Suprapubic skin (tissue), 4 donors: ENCODE results near the gene MYH6.
A peak's percentile ranks its signal among the peaks of the same experiment; 100 is the strongest.

Experiments used
- CTCF ChIP-seq, 2 donors: fragments of 200-600 bp in 1 of 2; fragments of 450-650 bp in 1 of 2; sonication (generic) in 1 of 2; IDR thresholded peaks; one replicate each; pipeline ENCODE4 v1.5.1; 2016 to 2019; ENCODE audit warnings: antibody characterized with exemption in 2 of 2, mild to moderate bottlenecking in 1 of 2, moderate library complexity in 1 of 2
- EP300 ChIP-seq: sonication (generic); formaldehyde crosslinking; IDR thresholded peaks from one replicate; pipeline ENCODE4 v1.6.1; 2017; ENCODE audit warnings: antibody characterized with exemption
- POLR2A ChIP-seq, 2 donors: fragments of 450-650 bp; IDR thresholded peaks; one replicate each; pipeline ENCODE4 v1.6.1; 2017; ENCODE audit warnings: antibody characterized with exemption in 2 of 2, mild to moderate bottlenecking in 2 of 2, moderate library complexity in 2 of 2
- POLR2AphosphoS5 ChIP-seq, 3 donors: sonication (generic); formaldehyde crosslinking; IDR thresholded peaks; one replicate each; pipeline ENCODE4 v1.6.1; 2017; ENCODE audit warnings: antibody characterized with exemption in 3 of 3

GRCh38 chr14:23362200-23362599, 45.9 kb downstream of the MYH6 start:
- TF ChIP-seq CTCF (IDR thresholded peaks at IDR 0.05) (peak in 1 of 2 donors; percentile 18), POLR2A (IDR thresholded peaks at IDR 0.05) (no peak), EP300 (no peak), POLR2AphosphoS5 (IDR thresholded peaks at IDR 0.05) (no peak)
